Heart left ventricle (tissue), 13 donors: ENCODE results near the gene ZNF79.

Source experiments
- POLR2A ChIP-seq, 2 donors: fragments of 450-650 bp; IDR thresholded peaks; one replicate each; pipeline ENCODE4 v1.6.1; 2017; ENCODE audit warnings: antibody characterized with exemption in 2 of 2, mild to moderate bottlenecking in 2 of 2, moderate library complexity in 2 of 2
- TF ChIP-seq, protein P1 (sequence below), 12 donors: fragments of 200-600 bp; sonication (generic) in 4 of 12; IDR thresholded peaks; one replicate each; pipeline versions ENCODE4 v1.5.0 to v1.8.0; 2018 to 2022; ENCODE audit warnings: antibody characterized with exemption in 12 of 12, mild to moderate bottlenecking in 5 of 12
- donor health status: ischemic (EF 13 %, LVEDD 7.1; RV severe dilation, severe dysfunction).
- donor health status: DM: no; HTN: yes; CAD: no.
- donor health status: DM: no; HTN: no; CAD: no.
- donor health status: ischemic (EF 25% LVEDD 6.9; RV normal size, moderate dysfunction).
- donor health status: ischemic (EF 25% LVEDD 5.7; RV mildly dilated, moderate dysfunction).
- donor health status: ischemic (EF 35%, LVEDD 5.7; RV mildly dilated, moderate dysfunction).
- donor health status: nonischemic (EF 11% LVEDD 7.7; RV severe dilation, severe dysfunction).
- donor health status: DM: yes; HTN: yes; CAD: no.
- donor health status: PGD.
- donor health status: ischemic (EF 29% LVEDD 5.4; RV normal size, mild dysfunction).
- donor health status: nonischemic (EF 23%, LVEDD 6.1; RV moderate dilation, normal function).

DNA sequence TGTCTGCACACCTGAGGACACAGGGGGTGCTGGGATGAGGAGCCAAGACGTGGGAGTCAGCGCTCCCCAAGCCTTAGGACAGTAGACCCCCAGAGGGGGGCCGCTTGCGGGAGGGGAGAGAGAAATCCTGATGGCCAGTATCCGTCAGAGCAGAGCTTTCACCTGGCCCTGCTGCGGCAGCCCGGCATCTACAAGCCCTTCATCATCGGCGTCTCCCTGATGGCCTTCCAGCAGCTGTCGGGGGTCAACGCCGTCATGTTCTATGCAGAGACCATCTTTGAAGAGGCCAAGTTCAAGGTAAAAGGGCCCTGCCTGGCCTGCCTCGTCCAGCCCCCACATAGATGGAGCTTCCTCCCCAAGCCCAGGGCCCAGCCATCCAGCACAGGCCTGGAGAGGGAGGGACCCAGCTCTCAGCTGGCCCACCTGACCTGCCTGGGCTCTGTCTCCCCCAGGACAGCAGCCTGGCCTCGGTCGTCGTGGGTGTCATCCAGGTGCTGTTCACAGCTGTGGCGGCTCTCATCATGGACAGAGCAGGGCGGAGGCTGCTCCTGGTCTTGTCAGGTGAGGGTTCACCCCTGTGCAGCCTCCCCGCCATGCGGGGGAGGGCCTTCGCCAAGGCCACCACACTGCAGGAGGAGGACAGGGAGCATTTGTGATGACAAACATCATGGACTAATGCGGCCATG is 20.5 kb upstream of the ZNF79 start:
- TF ChIP-seq, protein P1, sequence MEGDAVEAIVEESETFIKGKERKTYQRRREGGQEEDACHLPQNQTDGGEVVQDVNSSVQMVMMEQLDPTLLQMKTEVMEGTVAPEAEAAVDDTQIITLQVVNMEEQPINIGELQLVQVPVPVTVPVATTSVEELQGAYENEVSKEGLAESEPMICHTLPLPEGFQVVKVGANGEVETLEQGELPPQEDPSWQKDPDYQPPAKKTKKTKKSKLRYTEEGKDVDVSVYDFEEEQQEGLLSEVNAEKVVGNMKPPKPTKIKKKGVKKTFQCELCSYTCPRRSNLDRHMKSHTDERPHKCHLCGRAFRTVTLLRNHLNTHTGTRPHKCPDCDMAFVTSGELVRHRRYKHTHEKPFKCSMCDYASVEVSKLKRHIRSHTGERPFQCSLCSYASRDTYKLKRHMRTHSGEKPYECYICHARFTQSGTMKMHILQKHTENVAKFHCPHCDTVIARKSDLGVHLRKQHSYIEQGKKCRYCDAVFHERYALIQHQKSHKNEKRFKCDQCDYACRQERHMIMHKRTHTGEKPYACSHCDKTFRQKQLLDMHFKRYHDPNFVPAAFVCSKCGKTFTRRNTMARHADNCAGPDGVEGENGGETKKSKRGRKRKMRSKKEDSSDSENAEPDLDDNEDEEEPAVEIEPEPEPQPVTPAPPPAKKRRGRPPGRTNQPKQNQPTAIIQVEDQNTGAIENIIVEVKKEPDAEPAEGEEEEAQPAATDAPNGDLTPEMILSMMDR (IDR thresholded peaks at IDR 0.05), result no peak
- TF ChIP-seq POLR2A (IDR thresholded peaks at IDR 0.05), result no peak
